H1 (cell line): ENCODE measurements around the gene ABTB1. TPM values are rescaled to one million over a fixed set of nuclear protein-coding genes. Genes with fewer than 3 reads are reported as not detected.

Experiments
- CHD7 ChIP-seq: fragments of 300-600 bp; sonication (generic); IDR thresholded peaks from 2 replicates; pipeline ENCODE4 v1.7.1; 2012; ENCODE audit warnings: low read length, moderate library complexity, mild to moderate bottlenecking, inconsistent platforms; ENCODE audit not compliant: insufficient replicate concordance
- polyA plus RNA-seq, 7 experiments: library from polyadenylated mRNA; depleted of rRNA in 3 of 7; stranded (reverse) in 5 of 7; unstranded in 2 of 7; fragments of >200 nt in 5 of 7; fragments of 200-250 nt in 2 of 7; gene quantifications; 1 replicate in 5 of 7; 2 replicates in 1 of 7; 4 replicates in 1 of 7; pipeline versions ENCODE4 v1.2.1 to v1.2.3, GENCODE V29; 2011 to 2013; ENCODE audit warnings: missing spikeins in 2 of 7, mixed read lengths in 2 of 7
- total RNA-seq: library from RNA; stranded (reverse); fragmentation: NEBNext Ultra II Directional; extraction: Animal tissue kit (Norgen Biotek cat#: 25700); gene quantifications from 2 replicates; pipeline ENCODE4 v1.2.1, GENCODE V29; 2021

The ABTB1 gene
- total and polyA plus RNA-seq, 2 of the 8 experiments (the other 6 are each of a cell fraction or from before 2014, with no cell fraction given), result 7.1 to 9.4 TPM

GRCh38 chr3:127720985-127721935 is 48.5 kb downstream of the ABTB1 start (continued):
- no peak for TF ChIP-seq CHD7
